ENCODE results near the gene PLA2G4B. TPM values are rescaled to one million over a fixed set of nuclear protein-coding genes. Genes with fewer than 3 reads are reported as not detected.

PLA2G4B gene
- total and polyA plus RNA-seq, 2 of the 8 experiments (the other 6 are each of a cell fraction or from before 2014, with no cell fraction given), result 4.2 to 9.2 TPM

DNA sequence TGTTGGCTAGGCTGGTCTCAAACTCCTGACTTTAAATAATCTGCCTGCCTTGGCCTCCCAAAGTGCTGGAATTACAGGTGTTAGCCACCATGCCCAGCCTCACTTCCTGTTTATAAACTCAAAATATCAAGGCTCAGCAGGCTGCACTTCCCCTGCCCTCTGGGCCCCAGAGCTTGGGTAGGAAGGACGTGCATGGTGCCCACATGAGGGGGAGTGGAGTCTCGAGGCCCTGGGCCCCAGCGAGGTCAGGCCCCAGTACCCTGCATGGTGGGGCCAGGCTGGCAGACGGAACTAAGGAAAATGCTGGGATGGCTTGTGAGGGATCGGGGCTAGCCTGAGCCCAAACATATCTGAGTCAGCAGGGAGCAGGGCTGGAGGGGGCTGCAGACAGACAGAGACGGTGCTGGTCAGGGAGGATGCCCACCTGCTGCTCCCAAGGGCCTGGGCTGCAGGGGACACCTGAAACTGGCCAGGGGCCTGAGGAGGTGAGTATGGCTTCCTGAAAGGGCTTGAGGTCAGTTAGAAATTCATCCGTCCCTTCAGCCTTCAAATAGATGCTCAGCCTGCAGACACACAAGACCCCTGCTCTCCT, 50.1 kb downstream of the PLA2G4B start (continued):
- no peak for TF ChIP-seq BACH1 (IDR thresholded peaks at IDR 0.05; ENCODE audit: low read length)
- no peak for TF ChIP-seq EZH2 (IDR thresholded peaks at IDR 0.05; ENCODE audit: low read depth, low read length, severe bottlenecking)
- no peak for TF ChIP-seq SUZ12 (IDR thresholded peaks at IDR 0.05; ENCODE audit: low read length)
